Prostate gland (tissue), 2 donors: ENCODE data around the gene ATG4B.

Experiments used
- CTCF ChIP-seq, 4 experiments: fragments of 200-600 bp in 2 of 4; fragments of 450-650 bp in 2 of 4; sonication (generic) in 2 of 4; IDR thresholded peaks; 1 replicate in 3 of 4; 2 replicates in 1 of 4; pipeline ENCODE4 v1.5.1; 2016 to 2019; ENCODE audit warnings: antibody characterized with exemption in 4 of 4, mild to moderate bottlenecking in 2 of 4, moderate library complexity in 2 of 4
- POLR2A ChIP-seq: fragments of 450-650 bp; IDR thresholded peaks from one replicate; pipeline ENCODE4 v1.6.1; 2016; ENCODE audit warnings: antibody characterized with exemption, mild to moderate bottlenecking

- no peak for TF ChIP-seq CTCF (IDR thresholded peaks at IDR 0.05)
- no peak for TF ChIP-seq POLR2A
Measured at GRCh38 chr2:241639385-241639784, 1.9 kb downstream of the ATG4B start.
